Measurements from ENCODE around the gene CDH19. TPM values are rescaled to one million over a fixed set of nuclear protein-coding genes. Genes with fewer than 3 reads are reported as not detected.
"Not testable (repeated sequence)": the region's sequence is repeated elsewhere in the genome, so short reads cannot be mapped to it uniquely, and the experiment has no call there.

Gene CDH19
- total RNA-seq, 2 donors from 2014 or later = not detected

- Mint-ChIP-seq H3K9me3 (peaks cover 17% of the 10 kb centered on the region), H3K36me3 (ENCODE audit: low read depth) (no peaks in the 10 kb centered on the region), H3K4me1 (no peaks in the 10 kb centered on the region), H3K27me3 (no peaks in the 10 kb centered on the region), H3K27ac (no peak overlapping the region), H3K4me3 (no peak overlapping the region)
- ATAC-seq (replicated peaks) = no peak
These were observed 55.1 kb downstream of the CDH19 start for GRCh38 chr18:66548747-66549146.

GRCh38 chr18:66534110-66534509 lies 69.8 kb downstream of the CDH19 start:
- no peak for ATAC-seq (replicated peaks)
- H3K4me3 Mint-ChIP-seq = no peak overlapping the region

GRCh38 chr18:66533693-66534092 lies 70.2 kb downstream of the CDH19 start:
- Mint-ChIP-seq H3K4me3 (no peak overlapping the region), H3K4me1 (no peaks in the 10 kb centered on the region), H3K36me3 (ENCODE audit: low read depth) (no peaks in the 10 kb centered on the region), H3K9me3 (no peaks in the 10 kb centered on the region), H3K27ac (no peak overlapping the region), H3K27me3 (no peaks in the 10 kb centered on the region)
- no peak for ATAC-seq (replicated peaks)

More at GRCh38 chr18:66534110-66534509, 69.8 kb downstream of the CDH19 start:
- no peaks in the 10 kb centered on the region for H3K9me3 Mint-ChIP-seq
- H3K27ac Mint-ChIP-seq = no peak overlapping the region
- no peaks in the 10 kb centered on the region for H3K36me3 Mint-ChIP-seq (ENCODE audit: low read depth)
- no peaks in the 10 kb centered on the region for H3K27me3 Mint-ChIP-seq
- no peaks in the 10 kb centered on the region for H3K4me1 Mint-ChIP-seq

- Mint-ChIP-seq H3K27ac (no peak overlapping the region), H3K4me1 (no peaks in the 10 kb centered on the region), H3K9me3 (no peaks in the 10 kb centered on the region), H3K27me3 (no peaks in the 10 kb centered on the region), H3K36me3 (ENCODE audit: low read depth) (no peaks in the 10 kb centered on the region), H3K4me3 (no peak overlapping the region)
- ATAC-seq (replicated peaks) = no peak
These were observed 80.5 kb downstream of the CDH19 start for GRCh38 chr18:66523219-66523991.

- Mint-ChIP-seq H3K36me3 (ENCODE audit: low read depth) (no peaks in the 10 kb centered on the region), H3K9me3 (peaks cover 3% of the 10 kb centered on the region), H3K27ac (no peak overlapping the region), H3K4me3 (no peak overlapping the region), H3K4me1 (no peaks in the 10 kb centered on the region), H3K27me3 (no peaks in the 10 kb centered on the region)
- ATAC-seq (replicated peaks) = no peak
These were observed 89.9 kb downstream of the CDH19 start for GRCh38 chr18:66513996-66514395.

- no peaks in the 10 kb centered on the region for H3K4me1 Mint-ChIP-seq
- no peak overlapping the region for H3K27ac Mint-ChIP-seq
- H3K9me3 Mint-ChIP-seq = peaks cover 3% of the 10 kb centered on the region
- no peak overlapping the region for H3K4me3 Mint-ChIP-seq
- no peak for ATAC-seq (replicated peaks)
- no peaks in the 10 kb centered on the region for H3K36me3 Mint-ChIP-seq (ENCODE audit: low read depth)
- no peaks in the 10 kb centered on the region for H3K27me3 Mint-ChIP-seq
These were observed 92.1 kb downstream of the CDH19 start for GRCh38 chr18:66511792-66512191.

GRCh38 chr18:66511289-66511688 lies 92.6 kb downstream of the CDH19 start:
- Mint-ChIP-seq H3K4me3 (no peak overlapping the region), H3K9me3 (peaks cover 3% of the 10 kb centered on the region), H3K27ac (no peak overlapping the region), H3K36me3 (ENCODE audit: low read depth) (no peaks in the 10 kb centered on the region), H3K27me3 (no peaks in the 10 kb centered on the region), H3K4me1 (no peaks in the 10 kb centered on the region)
- no peak for ATAC-seq (replicated peaks)

GRCh38 chr18:66510357-66511045 lies 93.4 kb downstream of the CDH19 start:
- H3K36me3 Mint-ChIP-seq (ENCODE audit: low read depth) = no peaks in the 10 kb centered on the region
- no peak overlapping the region for H3K4me3 Mint-ChIP-seq
- no peak for ATAC-seq (replicated peaks)
- peaks cover 7% of the 10 kb centered on the region for H3K9me3 Mint-ChIP-seq
- H3K27ac Mint-ChIP-seq = no peak overlapping the region
- H3K27me3 Mint-ChIP-seq = no peaks in the 10 kb centered on the region
- no peaks in the 10 kb centered on the region for H3K4me1 Mint-ChIP-seq

- no peak overlapping the region for H3K4me3 Mint-ChIP-seq
- no peaks in the 10 kb centered on the region for H3K27me3 Mint-ChIP-seq
- H3K9me3 Mint-ChIP-seq = peaks cover 7% of the 10 kb centered on the region
- no peaks in the 10 kb centered on the region for H3K36me3 Mint-ChIP-seq (ENCODE audit: low read depth)
- H3K4me1 Mint-ChIP-seq = no peaks in the 10 kb centered on the region
- ATAC-seq (replicated peaks) = no peak
- H3K27ac Mint-ChIP-seq = no peak overlapping the region
These were observed 95.0 kb downstream of the CDH19 start for GRCh38 chr18:66508937-66509336.

- Mint-ChIP-seq H3K9me3 (peaks cover 8% of the 10 kb centered on the region), H3K4me3 (no peak overlapping the region), H3K27ac (no peak overlapping the region), H3K4me1 (no peaks in the 10 kb centered on the region), H3K27me3 (no peaks in the 10 kb centered on the region), H3K36me3 (ENCODE audit: low read depth) (no peaks in the 10 kb centered on the region)
- ATAC-seq (replicated peaks) = no peak
These were observed 97.7 kb downstream of the CDH19 start for GRCh38 chr18:66506178-66506577.

GRCh38 chr18:66497351-66497750 lies 106.5 kb downstream of the CDH19 start:
- no peaks in the 10 kb centered on the region for H3K36me3 Mint-ChIP-seq (ENCODE audit: low read depth)
- ATAC-seq (replicated peaks) = no peak
- H3K4me3 Mint-ChIP-seq = no peak overlapping the region
- no peaks in the 10 kb centered on the region for H3K4me1 Mint-ChIP-seq
- H3K9me3 Mint-ChIP-seq = peaks cover 5% of the 10 kb centered on the region
- no peak overlapping the region for H3K27ac Mint-ChIP-seq
- no peaks in the 10 kb centered on the region for H3K27me3 Mint-ChIP-seq

GRCh38 chr18:66495844-66496243 lies 108.0 kb downstream of the CDH19 start:
- H3K4me1 Mint-ChIP-seq = no peaks in the 10 kb centered on the region
- no peaks in the 10 kb centered on the region for H3K36me3 Mint-ChIP-seq (ENCODE audit: low read depth)
- H3K9me3 Mint-ChIP-seq = no peaks in the 10 kb centered on the region
- no peaks in the 10 kb centered on the region for H3K27me3 Mint-ChIP-seq
- no peak overlapping the region for H3K4me3 Mint-ChIP-seq
- ATAC-seq (replicated peaks) = no peak
- no peak overlapping the region for H3K27ac Mint-ChIP-seq

GRCh38 chr18:66473882-66474281 lies 130.0 kb downstream of the CDH19 start:
- ATAC-seq (replicated peaks) = no peak
- H3K27me3 Mint-ChIP-seq = no peaks in the 10 kb centered on the region
- no peaks in the 10 kb centered on the region for H3K4me1 Mint-ChIP-seq
- H3K36me3 Mint-ChIP-seq (ENCODE audit: low read depth) = no peaks in the 10 kb centered on the region
- H3K27ac Mint-ChIP-seq = no peak overlapping the region
- H3K4me3 Mint-ChIP-seq = no peak overlapping the region
- no peaks in the 10 kb centered on the region for H3K9me3 Mint-ChIP-seq

GRCh38 chr18:66466184-66466583 lies 137.7 kb downstream of the CDH19 start:
- H3K4me1 Mint-ChIP-seq; H3K4me3 Mint-ChIP-seq; ATAC-seq (replicated peaks); H3K9me3 Mint-ChIP-seq; H3K36me3 Mint-ChIP-seq (ENCODE audit: low read depth); H3K27me3 Mint-ChIP-seq; H3K27ac Mint-ChIP-seq: not testable (repeated sequence)

GRCh38 chr18:66461344-66461743 lies 142.5 kb downstream of the CDH19 start:
- no peak for ATAC-seq (replicated peaks)
- Mint-ChIP-seq H3K4me3 (no peak overlapping the region), H3K4me1 (no peaks in the 10 kb centered on the region), H3K27ac (no peak overlapping the region), H3K36me3 (ENCODE audit: low read depth) (no peaks in the 10 kb centered on the region), H3K9me3 (peaks cover 5% of the 10 kb centered on the region), H3K27me3 (no peaks in the 10 kb centered on the region)
